Measurements from ENCODE around the gene FAIM.

FAIM gene

GRCh38 chr3:138609898-138610266 lies 1.3 kb downstream of the FAIM start:
- no peak for DNase-seq (ENCODE audit: low spot score)
- in situ Hi-C loops (cut with MboI; ENCODE audit: low sequenced_read_pairs, unreplicated experiment), result no loop called here
- no peak for TF ChIP-seq CTCF (IDR thresholded peaks at IDR 0.05; ENCODE audit: borderline replicate concordance, control extremely low read depth, extremely low read depth, insufficient read depth, missing control alignments)

GRCh38 chr3:138615462-138615861 lies 6.9 kb downstream of the FAIM start:
- in situ Hi-C loops (cut with MboI; ENCODE audit: low sequenced_read_pairs, unreplicated experiment), result no loop called here
- no peak for TF ChIP-seq CTCF (IDR thresholded peaks at IDR 0.05; ENCODE audit: borderline replicate concordance, control extremely low read depth, extremely low read depth, insufficient read depth, missing control alignments)
- no peak for DNase-seq (ENCODE audit: low spot score)

GRCh38 chr3:138620431-138620830 lies 11.9 kb downstream of the FAIM start:
- no peak for TF ChIP-seq CTCF (IDR thresholded peaks at IDR 0.05; ENCODE audit: borderline replicate concordance, control extremely low read depth, extremely low read depth, insufficient read depth, missing control alignments)
- in situ Hi-C loops (cut with MboI; ENCODE audit: low sequenced_read_pairs, unreplicated experiment), result no loop called here
- no peak for DNase-seq (ENCODE audit: low spot score)

GRCh38 chr3:138624518-138624917 lies 15.9 kb downstream of the FAIM start:
- in situ Hi-C loops (cut with MboI; ENCODE audit: low sequenced_read_pairs, unreplicated experiment), result no loop called here
- no peak for DNase-seq (ENCODE audit: low spot score)
- no peak for TF ChIP-seq CTCF (IDR thresholded peaks at IDR 0.05; ENCODE audit: borderline replicate concordance, control extremely low read depth, extremely low read depth, insufficient read depth, missing control alignments)

GRCh38 chr3:138625707-138626365 lies 17.3 kb downstream of the FAIM start:
- TF ChIP-seq CTCF (IDR thresholded peaks at IDR 0.05; ENCODE audit: borderline replicate concordance, control extremely low read depth, extremely low read depth, insufficient read depth, missing control alignments), result no peak
- no peak for DNase-seq (ENCODE audit: low spot score)

GRCh38 chr3:138629526-138629925 lies 21.0 kb downstream of the FAIM start:
- TF ChIP-seq CTCF (IDR thresholded peaks at IDR 0.05; ENCODE audit: borderline replicate concordance, control extremely low read depth, extremely low read depth, insufficient read depth, missing control alignments), result no peak
- DNase-seq (ENCODE audit: low spot score), result no peak
- in situ Hi-C loops (cut with MboI; ENCODE audit: low sequenced_read_pairs, unreplicated experiment), result no loop called here

More at GRCh38 chr3:138625707-138626365, 17.3 kb downstream of the FAIM start:
- in situ Hi-C loops (cut with MboI; ENCODE audit: low sequenced_read_pairs, unreplicated experiment), result no loop called here
